Mesendoderm (in vitro differentiated cells): ENCODE measurements around the gene KCNJ15.
A peak's percentile ranks its signal among the peaks of the same experiment; 100 is the strongest.

Experiments used
- DNase-seq: peaks from one replicate; pipeline ENCODE4 v3.0.0; 2013
- H2AK5ac ChIP-seq: 2 replicates; pipeline ENCODE4 v1.6.1; 2013; ENCODE audit warnings: low read length, inconsistent platforms
- H2BK120ac ChIP-seq: 2 replicates; pipeline ENCODE4 v1.6.1; 2013; ENCODE audit warnings: low read depth, mild to moderate bottlenecking, low read length, moderate library complexity, mixed read lengths
- H2BK15ac ChIP-seq: replicated peaks from 2 replicates; pipeline ENCODE4 v1.6.1; 2013; ENCODE audit warnings: low read depth, mild to moderate bottlenecking, moderate library complexity
- H2BK5ac ChIP-seq: 2 replicates; pipeline ENCODE4 v1.6.1; 2013; ENCODE audit warnings: low read length, inconsistent platforms
- H3K18ac ChIP-seq: 2 replicates; pipeline ENCODE4 v1.6.1; 2013; ENCODE audit warnings: mild to moderate bottlenecking, low read length, mixed read lengths
- H3K23ac ChIP-seq: one replicate; pipeline ENCODE4 v1.6.1; 2013; ENCODE audit warnings: low read length
- H3K27ac ChIP-seq: 2 replicates; pipeline ENCODE4 v1.5.1; 2013; ENCODE audit warnings: low read depth, mild to moderate bottlenecking, inconsistent platforms, low read length, moderate library complexity
- H3K27me3 ChIP-seq: 2 replicates; pipeline ENCODE4 v1.6.1; 2013; ENCODE audit warnings: low read length, control low read depth, mild to moderate bottlenecking, inconsistent platforms; ENCODE audit not compliant: insufficient read depth, poor library complexity
- H3K36me3 ChIP-seq: 2 replicates; pipeline ENCODE4 v1.6.1; 2013; ENCODE audit warnings: low read length, inconsistent platforms; ENCODE audit not compliant: control insufficient read depth, insufficient read depth
- H3K4ac ChIP-seq: one replicate; pipeline ENCODE4 v1.6.1; 2013; ENCODE audit warnings: low read depth, mild to moderate bottlenecking, low read length, moderate library complexity
- H3K4me1 ChIP-seq: 2 replicates; pipeline ENCODE4 v1.6.1; 2013; ENCODE audit warnings: low read depth, low read length, inconsistent platforms; ENCODE audit not compliant: control insufficient read depth
- H3K4me2 ChIP-seq: 2 replicates; pipeline ENCODE4 v1.6.1; 2013; ENCODE audit warnings: low read length
- H3K4me3 ChIP-seq: 2 replicates; pipeline ENCODE4 v1.5.1; 2013; ENCODE audit warnings: mild to moderate bottlenecking, low read length
- H3K56ac ChIP-seq: one replicate; pipeline ENCODE4 v1.6.1; 2013; ENCODE audit warnings: low read length
- H3K79me1 ChIP-seq: 2 replicates; pipeline ENCODE4 v1.6.1; 2013; ENCODE audit warnings: low read length, inconsistent platforms
- H3K79me2 ChIP-seq: 2 replicates; pipeline ENCODE4 v1.6.1; 2013; ENCODE audit warnings: mild to moderate bottlenecking, low read length; ENCODE audit not compliant: control insufficient read depth, insufficient read depth
- H3K9ac ChIP-seq: 2 replicates; pipeline ENCODE4 v1.6.1; 2013; ENCODE audit warnings: low read length, inconsistent platforms
- H4K5ac ChIP-seq: one replicate; pipeline ENCODE4 v1.6.1; 2013; ENCODE audit warnings: low read length
- H4K8ac ChIP-seq: one replicate; pipeline ENCODE4 v1.6.1; 2013; ENCODE audit warnings: low read depth, mild to moderate bottlenecking, control low read depth, low read length, moderate library complexity
- WGBS: extraction: QIAGEN DNeasy Blood & Tissue Kit; methylation state at CpG from one replicate; pipeline ENCODE4 v1.1.7; 2013; ENCODE audit warnings: low lambda C conversion rate, missing lambda C conversion rate; ENCODE audit not compliant: insufficient coverage; ENCODE audit errors: extremely low coverage; 5-methylcytosine and 5-hydroxymethylcytosine counted together

Gene KCNJ15

GRCh38 chr21:38220270-38220737, 36.5 kb upstream of the KCNJ15 start:
- no peak overlapping the region for H2BK5ac ChIP-seq
- no peak overlapping the region for H3K4me3 ChIP-seq
- no peaks in the 10 kb centered on the region for H3K4me1 ChIP-seq
- H2BK15ac ChIP-seq = no peak overlapping the region
- no peak overlapping the region for H3K9ac ChIP-seq
- no peak overlapping the region for H2BK120ac ChIP-seq
- no peak overlapping the region for H3K23ac ChIP-seq
- H3K4ac ChIP-seq = no peak overlapping the region
- H3K36me3 ChIP-seq = no peaks in the 10 kb centered on the region
- no peak overlapping the region for H4K8ac ChIP-seq
- H2AK5ac ChIP-seq = no peak overlapping the region
- WGBS = no CpG with 5 or more reads among the region's 5 CpGs
- no peak overlapping the region for H4K5ac ChIP-seq
- no peaks in the 10 kb centered on the region for H3K79me1 ChIP-seq
- no peaks in the 10 kb centered on the region for H3K79me2 ChIP-seq
- H3K18ac ChIP-seq = no peak overlapping the region
- no peaks in the 10 kb centered on the region for H3K27me3 ChIP-seq
- no peak overlapping the region for H3K56ac ChIP-seq
- DNase-seq = peak; percentile 32
- no peak overlapping the region for H3K27ac ChIP-seq
- H3K4me2 ChIP-seq = no peak overlapping the region

- Histone ChIP-seq H3K4me3 (no peak overlapping the region), H2AK5ac (no peak overlapping the region), H3K79me1 (no peaks in the 10 kb centered on the region), H3K56ac (no peak overlapping the region), H3K23ac (no peak overlapping the region), H3K4ac (no peak overlapping the region), H3K9ac (no peak overlapping the region), H2BK5ac (no peak overlapping the region), H3K4me2 (no peak overlapping the region), H3K79me2 (no peaks in the 10 kb centered on the region), H3K27me3 (no peaks in the 10 kb centered on the region), H2BK120ac (no peak overlapping the region), H3K27ac (no peak overlapping the region), H3K18ac (no peak overlapping the region), H4K5ac (no peak overlapping the region), H3K4me1 (no peaks in the 10 kb centered on the region), H4K8ac (no peak overlapping the region), H2BK15ac (no peak overlapping the region), H3K36me3 (no peaks in the 10 kb centered on the region)
- no peak for DNase-seq
- no CpG with 5 or more reads among the region's 1 CpG for WGBS
Observed at GRCh38 chr21:38221594-38221993, 35.2 kb upstream of the KCNJ15 start.

GRCh38 chr21:38223893-38224540, 32.8 kb upstream of the KCNJ15 start:
- no peak overlapping the region for H4K8ac ChIP-seq
- no peaks in the 10 kb centered on the region for H3K79me2 ChIP-seq
- no peaks in the 10 kb centered on the region for H3K36me3 ChIP-seq
- H3K4me2 ChIP-seq = no peak overlapping the region
- WGBS = no CpG with 5 or more reads among the region's 6 CpGs
- no peak overlapping the region for H3K18ac ChIP-seq
- H3K9ac ChIP-seq = no peak overlapping the region
- H4K5ac ChIP-seq = no peak overlapping the region
- H2BK15ac ChIP-seq = no peak overlapping the region
- no peaks in the 10 kb centered on the region for H3K79me1 ChIP-seq
- no peak overlapping the region for H3K4me3 ChIP-seq
- no peak overlapping the region for H3K27ac ChIP-seq
- no peaks in the 10 kb centered on the region for H3K4me1 ChIP-seq
- no peaks in the 10 kb centered on the region for H3K27me3 ChIP-seq
- no peak overlapping the region for H3K56ac ChIP-seq
- H2AK5ac ChIP-seq = no peak overlapping the region
- H3K23ac ChIP-seq = no peak overlapping the region
- no peak overlapping the region for H3K4ac ChIP-seq
- DNase-seq = peak; percentile 72
- H2BK120ac ChIP-seq = no peak overlapping the region
- no peak overlapping the region for H2BK5ac ChIP-seq

- Histone ChIP-seq H3K36me3 (no peaks in the 10 kb centered on the region), H3K79me2 (no peaks in the 10 kb centered on the region), H2BK15ac (no peak overlapping the region), H3K23ac (no peak overlapping the region), H3K18ac (no peak overlapping the region), H4K8ac (no peak overlapping the region), H3K27me3 (no peaks in the 10 kb centered on the region), H2BK120ac (no peak overlapping the region), H3K9ac (no peak overlapping the region), H3K4me2 (no peak overlapping the region), H4K5ac (no peak overlapping the region), H3K4ac (no peak overlapping the region), H3K56ac (no peak overlapping the region), H3K27ac (no peak overlapping the region), H2BK5ac (no peak overlapping the region), H3K4me3 (no peak overlapping the region), H3K4me1 (no peaks in the 10 kb centered on the region), H3K79me1 (no peaks in the 10 kb centered on the region), H2AK5ac (no peak overlapping the region)
- DNase-seq = no peak
Observed at GRCh38 chr21:38227401-38227800, 29.4 kb upstream of the KCNJ15 start.

DNA sequence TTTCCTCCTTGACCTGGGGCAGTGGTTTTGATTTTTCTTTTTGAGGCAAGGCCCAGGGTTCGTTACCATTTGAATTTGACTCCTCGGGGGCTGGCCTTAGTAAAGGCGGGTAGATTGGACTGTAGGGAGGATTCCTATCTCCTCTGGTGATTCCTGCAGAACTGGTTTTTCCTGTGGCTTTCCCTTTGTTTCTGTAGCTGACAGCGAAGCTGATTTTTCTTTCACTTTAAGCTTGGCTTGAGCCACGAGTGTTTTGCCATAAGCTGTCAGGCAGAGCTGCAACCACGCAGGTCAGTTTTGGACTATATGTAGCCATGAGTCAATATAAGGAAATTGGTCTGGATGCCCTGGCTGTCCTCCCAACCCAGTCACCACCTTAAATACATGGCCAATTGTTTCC, 28.7 kb upstream of the KCNJ15 start:
- no peak overlapping the region for H3K4me3 ChIP-seq
- no peak overlapping the region for H2AK5ac ChIP-seq
- no peak overlapping the region for H4K8ac ChIP-seq
- H3K27ac ChIP-seq = no peak overlapping the region
- no peak overlapping the region for H3K9ac ChIP-seq
- H3K23ac ChIP-seq = no peak overlapping the region
- H3K4me2 ChIP-seq = no peak overlapping the region
- H3K4ac ChIP-seq = no peak overlapping the region
- peak; percentile 73 for DNase-seq
- H3K18ac ChIP-seq = no peak overlapping the region
- no peaks in the 10 kb centered on the region for H3K27me3 ChIP-seq
- no peak overlapping the region for H2BK15ac ChIP-seq
- H4K5ac ChIP-seq = no peak overlapping the region
- no CpG with 5 or more reads among the region's 6 CpGs for WGBS
- no peak overlapping the region for H2BK120ac ChIP-seq
- no peak overlapping the region for H2BK5ac ChIP-seq
- H3K79me1 ChIP-seq = no peaks in the 10 kb centered on the region
- H3K36me3 ChIP-seq = no peaks in the 10 kb centered on the region
- H3K79me2 ChIP-seq = no peaks in the 10 kb centered on the region
- no peak overlapping the region for H3K56ac ChIP-seq
- no peaks in the 10 kb centered on the region for H3K4me1 ChIP-seq

- Histone ChIP-seq H3K4ac (no peak overlapping the region), H3K9ac (no peak overlapping the region), H3K27me3 (no peaks in the 10 kb centered on the region), H2AK5ac (no peak overlapping the region), H3K4me2 (no peak overlapping the region), H4K8ac (no peak overlapping the region), H3K79me2 (no peaks in the 10 kb centered on the region), H3K18ac (no peak overlapping the region), H3K36me3 (no peaks in the 10 kb centered on the region), H3K4me1 (no peaks in the 10 kb centered on the region), H3K27ac (no peak overlapping the region), H2BK15ac (no peak overlapping the region), H2BK120ac (no peak overlapping the region), H3K56ac (no peak overlapping the region), H3K23ac (no peak overlapping the region), H3K79me1 (no peaks in the 10 kb centered on the region), H3K4me3 (no peak overlapping the region), H2BK5ac (no peak overlapping the region), H4K5ac (no peak overlapping the region)
- WGBS = no CpG with 5 or more reads among the region's 3 CpGs
- DNase-seq = no peak
Observed at GRCh38 chr21:38228537-38228936, 28.3 kb upstream of the KCNJ15 start.
